ENCODE results near the gene MPRIP.
A peak's percentile ranks its signal among the peaks of the same experiment; 100 is the strongest.

The MPRIP gene

DNA sequence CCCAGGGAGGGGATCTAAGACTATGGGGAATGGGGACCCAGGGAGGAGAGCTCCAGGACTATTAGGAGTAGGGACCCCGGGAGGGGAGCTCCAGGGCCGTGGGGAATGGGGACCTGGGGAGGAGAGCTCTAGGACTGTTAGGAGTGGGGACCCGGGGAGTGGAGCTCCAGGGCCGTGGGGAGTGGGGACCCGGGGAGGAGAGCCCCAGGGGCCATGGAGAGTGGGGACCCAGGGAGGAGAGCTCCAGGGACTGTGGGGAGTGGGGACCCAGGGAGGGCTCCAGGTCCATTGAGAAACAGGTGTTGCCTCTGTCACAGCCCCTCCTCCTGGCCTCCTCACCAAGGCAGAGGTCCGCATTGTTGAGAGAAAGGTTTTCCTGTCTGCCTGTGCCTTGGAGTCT, 16.0 kb downstream of the MPRIP start:
- no peaks in the 10 kb centered on the region for H3K27me3 Mint-ChIP-seq
- H3K27ac Mint-ChIP-seq, result no peak overlapping the region
- peaks cover 18% of the 10 kb centered on the region for H3K4me1 Mint-ChIP-seq
- peaks cover 3% of the 10 kb centered on the region for H3K36me3 Mint-ChIP-seq
- CTCF ChIA-PET, result no interaction called here
- no peaks in the 10 kb centered on the region for H3K9me3 Mint-ChIP-seq
- no peak overlapping the region for H3K4me3 Mint-ChIP-seq
- DNase-seq, result peak; percentile 3

DNA sequence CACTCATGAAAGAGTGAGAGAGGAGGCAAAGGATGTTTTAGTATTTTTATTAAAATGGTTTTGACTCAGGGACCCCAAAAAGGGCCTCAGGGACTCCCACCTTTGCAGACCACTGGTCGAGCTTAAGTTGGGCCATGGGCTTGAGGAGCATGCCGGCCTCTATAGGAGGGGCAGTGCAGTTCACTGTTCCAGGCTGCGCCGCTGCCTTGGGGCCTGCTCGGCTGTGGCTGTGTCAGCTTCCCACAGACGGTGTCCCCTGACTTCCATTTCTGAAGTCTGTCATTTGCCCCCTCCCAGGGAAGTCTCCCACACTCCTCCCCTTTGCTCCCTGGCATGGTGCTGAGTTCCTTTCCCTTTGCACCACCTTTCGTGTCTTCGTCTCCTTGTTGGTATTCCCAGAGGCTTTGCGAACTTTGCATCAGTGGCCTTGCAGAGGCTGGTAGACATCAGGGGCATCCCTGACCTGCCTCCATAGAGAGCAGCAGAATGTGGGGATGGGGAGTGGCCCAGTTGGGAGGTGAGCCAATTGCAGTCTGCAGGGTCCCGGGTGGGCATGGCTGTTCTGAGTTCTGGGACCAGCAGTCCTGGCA, 17.1 kb downstream of the MPRIP start:
- DNase-seq, result no peak
- Mint-ChIP-seq H3K36me3 (peaks cover 2% of the 10 kb centered on the region), H3K9me3 (no peaks in the 10 kb centered on the region), H3K4me3 (no peak overlapping the region), H3K27ac (no peak overlapping the region), H3K27me3 (no peaks in the 10 kb centered on the region), H3K4me1 (peaks cover 19% of the 10 kb centered on the region)
- CTCF ChIA-PET, result no interaction called here

DNA sequence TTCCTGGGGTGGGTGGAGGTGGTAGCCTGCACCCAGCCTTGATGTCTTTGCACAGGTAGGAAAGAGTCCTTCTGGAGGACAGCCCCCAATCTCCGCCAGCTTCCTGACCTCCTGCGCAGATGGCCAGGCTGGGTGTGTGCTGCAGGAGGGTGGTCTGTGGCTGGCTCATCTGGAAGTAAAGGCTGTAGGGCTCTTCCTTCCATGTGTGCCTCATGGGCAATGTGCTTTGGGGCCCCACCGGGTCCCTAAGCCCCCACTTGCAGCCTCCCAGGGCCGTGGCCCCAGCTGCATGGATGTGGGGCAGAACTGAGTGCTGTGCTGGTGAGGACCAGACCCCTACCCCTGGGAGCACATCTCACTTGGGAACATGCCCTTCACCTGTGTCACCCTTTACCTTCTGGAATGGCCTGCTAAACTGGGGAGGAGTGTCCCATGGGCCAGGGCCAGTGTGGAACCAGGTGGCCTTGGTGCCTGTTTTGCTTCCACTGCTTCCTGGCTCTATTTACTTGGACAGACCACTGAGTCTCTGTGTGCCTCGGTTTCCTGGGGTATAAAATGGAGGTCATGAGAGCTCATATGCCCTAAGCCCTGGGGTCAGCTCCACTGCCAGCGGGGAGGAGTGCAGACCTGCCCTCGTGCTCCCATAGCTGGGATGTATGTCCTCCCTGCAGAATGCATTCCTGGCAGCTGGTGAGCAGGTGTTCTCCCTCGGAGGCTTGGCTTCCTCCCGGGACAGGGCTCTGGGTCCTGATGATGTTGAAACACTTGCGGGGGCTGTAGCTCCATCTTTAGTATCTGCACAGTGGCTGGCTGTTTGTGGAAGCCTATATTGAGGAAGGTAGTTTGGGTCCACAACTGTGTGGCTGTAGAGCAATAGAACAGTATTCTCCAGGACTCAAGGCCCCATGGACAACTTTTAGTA, 18.0 kb downstream of the MPRIP start:
- CTCF ChIA-PET, result no interaction called here
- no peak overlapping the region for H3K27ac Mint-ChIP-seq
- no peaks in the 10 kb centered on the region for H3K9me3 Mint-ChIP-seq
- peak; percentile 13 for DNase-seq
- no peaks in the 10 kb centered on the region for H3K27me3 Mint-ChIP-seq
- peaks cover 21% of the 10 kb centered on the region for H3K4me1 Mint-ChIP-seq
- H3K36me3 Mint-ChIP-seq, result peaks cover 4% of the 10 kb centered on the region
- no peak overlapping the region for H3K4me3 Mint-ChIP-seq

DNA sequence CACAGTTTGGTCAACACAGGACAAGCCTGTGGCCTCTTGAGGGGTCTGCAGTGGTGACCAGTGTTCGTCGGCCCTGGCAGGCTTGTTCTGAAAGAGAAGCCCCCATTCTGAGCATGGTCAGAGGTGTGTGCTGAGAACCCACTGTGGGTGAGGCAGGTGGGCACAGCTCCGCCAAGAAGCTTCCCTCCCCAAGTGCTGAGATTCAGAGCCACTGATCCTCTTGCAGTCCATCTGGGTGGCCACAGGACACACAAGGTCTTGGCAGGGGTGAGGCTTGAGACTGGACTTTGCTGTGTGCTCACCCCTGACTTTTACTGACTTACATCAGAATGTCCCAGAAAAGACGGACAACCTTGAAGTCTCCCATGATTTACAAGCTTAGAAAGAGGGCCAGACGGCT, 18.7 kb downstream of the MPRIP start:
- H3K27ac Mint-ChIP-seq, result no peak overlapping the region
- peaks cover 6% of the 10 kb centered on the region for H3K36me3 Mint-ChIP-seq
- peak; percentile 10 for DNase-seq
- no peaks in the 10 kb centered on the region for H3K27me3 Mint-ChIP-seq
- H3K4me3 Mint-ChIP-seq, result no peak overlapping the region
- no peaks in the 10 kb centered on the region for H3K9me3 Mint-ChIP-seq
- H3K4me1 Mint-ChIP-seq, result peaks cover 24% of the 10 kb centered on the region
- CTCF ChIA-PET, result no interaction called here

DNA sequence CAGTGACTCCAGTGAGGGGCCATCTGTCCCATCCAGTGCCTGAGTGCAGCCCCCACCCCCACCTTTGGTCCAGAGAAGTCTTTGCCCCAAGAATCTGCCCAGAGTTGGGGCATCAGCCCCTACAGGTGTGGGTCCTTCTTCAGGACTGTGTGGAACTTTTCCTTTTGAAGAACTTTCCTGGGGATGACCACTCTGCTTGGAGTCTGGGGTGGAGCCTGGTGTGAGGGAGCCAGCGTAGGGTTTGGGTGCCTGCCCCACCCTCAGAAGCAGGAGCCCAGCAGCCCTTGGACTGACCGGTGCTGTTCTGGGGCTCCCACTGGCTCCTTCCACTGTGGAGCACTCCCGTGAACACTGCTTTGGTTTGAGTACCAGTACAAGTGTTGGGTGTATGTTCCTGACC, 19.3 kb downstream of the MPRIP start:
- CTCF ChIA-PET, result no interaction called here
- Mint-ChIP-seq H3K27ac (no peak overlapping the region), H3K4me3 (no peak overlapping the region), H3K36me3 (peaks cover 7% of the 10 kb centered on the region), H3K4me1 (peaks cover 24% of the 10 kb centered on the region), H3K27me3 (no peaks in the 10 kb centered on the region), H3K9me3 (no peaks in the 10 kb centered on the region)
- peak; percentile 5 for DNase-seq

DNA sequence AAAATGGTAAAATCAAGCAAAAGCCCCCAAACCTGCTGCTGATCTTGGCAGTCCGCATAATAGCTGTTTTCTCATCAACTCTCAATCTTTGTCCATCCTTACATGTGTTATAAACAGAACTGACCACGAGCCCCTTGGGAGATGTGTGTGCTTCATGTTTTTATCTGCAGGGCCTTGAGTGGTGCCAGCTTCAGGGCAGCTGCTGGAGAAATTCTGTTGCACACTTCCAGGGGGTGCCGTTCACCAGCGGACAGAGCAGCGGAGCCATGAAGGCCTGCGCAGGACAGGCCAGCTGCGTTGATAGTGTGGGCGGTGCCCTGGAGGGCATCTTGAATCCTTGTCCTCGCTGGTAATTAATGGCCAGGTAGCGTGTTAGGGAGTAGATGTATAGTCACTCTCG, 20.1 kb downstream of the MPRIP start:
- no peak overlapping the region for H3K27ac Mint-ChIP-seq
- H3K36me3 Mint-ChIP-seq, result peaks cover 7% of the 10 kb centered on the region
- no peaks in the 10 kb centered on the region for H3K9me3 Mint-ChIP-seq
- no peaks in the 10 kb centered on the region for H3K27me3 Mint-ChIP-seq
- H3K4me3 Mint-ChIP-seq, result no peak overlapping the region
- DNase-seq, result peak; percentile 13
- H3K4me1 Mint-ChIP-seq, result peaks cover 26% of the 10 kb centered on the region
- CTCF ChIA-PET, result no interaction called here

DNA sequence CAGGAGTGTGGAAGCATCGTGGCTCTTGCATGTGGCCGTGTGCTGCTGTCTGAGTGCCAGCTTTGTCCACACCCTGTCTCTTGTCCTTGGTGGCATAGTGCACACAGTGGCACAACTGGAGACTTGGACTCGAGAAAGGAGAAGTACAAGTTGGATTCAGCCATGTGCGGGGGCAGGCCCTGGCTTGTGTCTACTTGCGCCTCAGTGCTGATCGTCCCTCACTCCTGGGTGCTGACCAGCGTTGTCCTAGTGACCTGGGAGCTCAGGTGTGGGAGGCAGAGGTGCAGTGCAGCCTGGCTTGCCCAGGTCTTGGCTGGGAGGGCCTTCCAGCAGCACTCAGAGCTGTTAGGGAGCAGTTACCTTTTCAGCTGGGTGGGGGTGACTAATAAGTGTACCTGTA, 20.6 kb downstream of the MPRIP start:
- Mint-ChIP-seq H3K4me1 (peaks cover 26% of the 10 kb centered on the region), H3K27ac (no peak overlapping the region), H3K4me3 (no peak overlapping the region), H3K36me3 (peaks cover 7% of the 10 kb centered on the region), H3K27me3 (no peaks in the 10 kb centered on the region), H3K9me3 (no peaks in the 10 kb centered on the region)
- CTCF ChIA-PET, result no interaction called here
- DNase-seq, result peak; percentile 9

DNA sequence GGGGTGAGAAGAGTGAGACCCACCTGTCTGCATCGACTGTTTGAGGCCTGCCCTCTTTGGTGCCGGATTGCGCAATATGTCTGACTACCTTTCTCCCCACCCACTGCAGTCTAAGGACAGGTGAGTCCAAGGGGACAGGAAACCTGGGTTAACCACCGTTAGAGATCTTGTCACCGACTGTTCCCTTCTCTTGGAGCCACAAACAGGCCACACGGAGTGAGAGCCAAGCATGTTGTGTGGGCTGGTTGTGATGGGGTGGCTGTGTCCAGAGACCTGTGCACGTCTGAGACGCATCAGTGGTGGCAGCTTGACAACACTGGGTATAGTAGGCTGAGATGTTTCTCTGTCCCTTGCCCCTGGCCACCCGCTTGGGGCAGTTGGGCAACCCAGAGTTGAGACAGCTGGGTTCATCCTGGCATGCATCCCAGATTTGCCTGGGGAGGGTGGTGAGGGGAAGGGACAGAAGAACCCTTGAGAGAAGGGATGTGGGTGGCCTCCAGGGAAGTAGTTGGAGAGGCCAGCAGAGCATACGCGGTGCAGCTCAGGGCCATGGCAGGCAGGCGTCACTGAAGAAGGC, 21.4 kb downstream of the MPRIP start:
- H3K9me3 Mint-ChIP-seq, result no peaks in the 10 kb centered on the region
- peak; percentile 18 for DNase-seq
- H3K4me1 Mint-ChIP-seq, result peaks cover 26% of the 10 kb centered on the region
- H3K27me3 Mint-ChIP-seq, result no peaks in the 10 kb centered on the region
- H3K36me3 Mint-ChIP-seq, result peaks cover 7% of the 10 kb centered on the region
- no peak overlapping the region for H3K4me3 Mint-ChIP-seq
- no peak overlapping the region for H3K27ac Mint-ChIP-seq
- CTCF ChIA-PET, result no interaction called here

DNA sequence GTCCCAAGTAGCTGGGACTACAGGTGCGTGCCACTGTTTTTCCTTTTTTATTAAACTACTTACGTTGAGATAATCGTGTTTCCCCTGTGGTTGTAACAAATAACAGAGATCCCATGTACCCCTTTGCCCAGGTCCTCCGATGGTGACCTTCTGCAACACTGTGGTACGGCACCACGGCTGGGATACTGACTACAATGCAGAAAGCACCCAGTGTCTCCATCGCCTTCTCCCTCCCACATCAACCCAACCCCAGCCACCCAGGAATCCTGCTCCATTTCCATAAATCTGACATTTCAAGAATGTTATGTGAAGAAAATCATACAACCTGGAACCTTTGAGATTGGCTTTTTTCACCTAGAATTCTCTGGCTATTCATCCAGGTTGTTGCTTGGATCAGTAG, 22.1 kb downstream of the MPRIP start:
- CTCF ChIA-PET, result no interaction called here
- H3K27me3 Mint-ChIP-seq, result no peaks in the 10 kb centered on the region
- DNase-seq, result no peak
- no peak overlapping the region for H3K4me3 Mint-ChIP-seq
- peaks cover 26% of the 10 kb centered on the region for H3K4me1 Mint-ChIP-seq
- H3K27ac Mint-ChIP-seq, result no peak overlapping the region
- no peaks in the 10 kb centered on the region for H3K9me3 Mint-ChIP-seq
- H3K36me3 Mint-ChIP-seq, result peaks cover 7% of the 10 kb centered on the region

DNA sequence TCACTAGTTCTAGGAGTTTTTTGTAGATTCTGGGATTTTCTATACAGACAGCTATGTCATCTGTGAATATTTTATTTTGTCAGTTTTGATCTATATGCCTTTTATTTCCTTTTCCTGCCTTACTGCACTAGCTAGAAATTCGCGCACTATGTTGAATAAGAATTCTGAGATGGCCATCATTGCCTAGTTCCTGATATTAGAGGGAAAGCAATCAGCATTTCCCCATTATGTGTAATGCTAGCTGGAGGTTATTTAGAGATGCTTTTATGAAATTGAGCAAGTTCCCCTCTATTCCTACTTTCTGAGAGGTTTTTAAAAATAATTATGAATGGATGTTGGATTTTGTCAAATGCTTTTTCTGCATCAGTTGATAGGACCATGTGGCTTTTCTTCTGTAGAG, 23.8 kb downstream of the MPRIP start:
- H3K27me3 Mint-ChIP-seq, result no peaks in the 10 kb centered on the region
- peaks cover 26% of the 10 kb centered on the region for H3K4me1 Mint-ChIP-seq
- DNase-seq, result no peak
- H3K9me3 Mint-ChIP-seq, result peaks cover 2% of the 10 kb centered on the region
- H3K36me3 Mint-ChIP-seq, result peaks cover 15% of the 10 kb centered on the region
- CTCF ChIA-PET, result no interaction called here
- no peak overlapping the region for H3K4me3 Mint-ChIP-seq
- no peak overlapping the region for H3K27ac Mint-ChIP-seq

DNA sequence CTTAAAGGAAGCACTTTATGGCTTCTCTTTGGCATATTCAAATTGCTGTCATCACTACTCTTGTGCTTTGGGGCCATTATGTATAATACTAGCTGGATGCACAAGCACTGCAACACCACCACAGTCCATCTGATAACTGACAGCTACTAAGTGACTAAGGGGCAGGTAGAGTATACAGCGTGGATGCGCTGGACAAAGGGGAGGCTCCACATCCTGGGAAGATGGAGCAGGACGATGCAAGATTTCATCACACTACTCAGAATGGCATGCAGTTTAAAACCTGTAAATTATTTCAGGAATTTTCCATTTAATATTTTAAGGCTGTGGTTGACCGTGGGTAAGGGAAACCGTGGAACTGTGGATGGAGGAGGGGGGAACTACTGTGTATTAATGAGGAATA, 25.0 kb downstream of the MPRIP start:
- CTCF ChIA-PET, result no interaction called here
- Mint-ChIP-seq H3K36me3 (peaks cover 24% of the 10 kb centered on the region), H3K4me3 (no peak overlapping the region), H3K9me3 (peaks cover 2% of the 10 kb centered on the region), H3K4me1 (peaks cover 26% of the 10 kb centered on the region), H3K27me3 (no peaks in the 10 kb centered on the region), H3K27ac (no peak overlapping the region)
- DNase-seq, result no peak

DNA sequence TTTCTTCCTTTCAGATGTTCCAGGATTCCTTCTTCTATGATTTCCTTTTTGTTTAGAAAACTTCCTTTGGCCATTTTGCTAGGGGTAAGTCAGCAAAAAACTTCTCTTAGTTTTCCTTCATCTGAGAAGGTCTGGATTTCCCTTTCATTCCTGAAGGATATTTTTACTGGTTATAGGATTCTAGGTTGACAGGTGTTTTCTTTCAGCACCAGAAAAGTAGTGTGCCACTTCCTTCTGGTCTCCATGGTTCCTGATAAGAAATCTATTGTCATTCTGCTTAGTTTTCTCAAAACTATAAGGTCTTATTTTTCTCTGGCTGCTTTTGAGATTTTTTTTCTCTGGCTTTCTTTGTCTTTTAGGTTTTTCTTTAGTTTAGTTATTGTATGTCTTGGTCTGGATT, 27.6 kb downstream of the MPRIP start:
- H3K4me3 Mint-ChIP-seq, result no peak overlapping the region
- DNase-seq, result no peak
- CTCF ChIA-PET, result no interaction called here

DNA sequence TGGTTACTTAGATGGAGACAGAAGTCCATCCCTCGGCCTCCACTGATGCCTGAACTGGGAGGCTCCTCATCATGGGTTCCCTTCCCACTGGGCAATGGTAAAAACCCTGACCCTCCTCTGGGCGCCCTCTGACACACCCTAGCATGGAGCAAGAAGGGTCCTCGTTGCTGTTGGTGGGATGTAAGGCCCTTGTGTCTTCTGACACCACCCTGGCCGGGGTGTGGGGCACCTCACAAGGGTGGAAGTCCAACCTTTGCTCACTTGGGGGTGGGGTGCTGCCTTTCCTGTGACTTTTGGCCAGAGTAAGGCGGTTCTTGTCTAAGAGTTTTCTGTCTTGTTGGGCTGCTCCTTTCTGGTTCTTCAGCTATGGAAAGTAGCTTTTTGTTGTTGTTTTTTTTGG, 28.7 kb downstream of the MPRIP start:
- DNase-seq, result peak; percentile 8
- Mint-ChIP-seq H3K27ac (peak overlapping the region; percentile 64), H3K4me3 (no peak overlapping the region), H3K36me3 (peaks cover 28% of the 10 kb centered on the region), H3K27me3 (no peaks in the 10 kb centered on the region), H3K4me1 (peaks cover 25% of the 10 kb centered on the region), H3K9me3 (peaks cover 2% of the 10 kb centered on the region)
- CTCF ChIA-PET, result no interaction called here

More for the DNA sequence above, 27.6 kb downstream of the MPRIP start:
- no peak overlapping the region for H3K27ac Mint-ChIP-seq
- H3K9me3 Mint-ChIP-seq, result peaks cover 2% of the 10 kb centered on the region
- peaks cover 27% of the 10 kb centered on the region for H3K36me3 Mint-ChIP-seq
- H3K4me1 Mint-ChIP-seq, result peaks cover 20% of the 10 kb centered on the region
- H3K27me3 Mint-ChIP-seq, result no peaks in the 10 kb centered on the region

DNA sequence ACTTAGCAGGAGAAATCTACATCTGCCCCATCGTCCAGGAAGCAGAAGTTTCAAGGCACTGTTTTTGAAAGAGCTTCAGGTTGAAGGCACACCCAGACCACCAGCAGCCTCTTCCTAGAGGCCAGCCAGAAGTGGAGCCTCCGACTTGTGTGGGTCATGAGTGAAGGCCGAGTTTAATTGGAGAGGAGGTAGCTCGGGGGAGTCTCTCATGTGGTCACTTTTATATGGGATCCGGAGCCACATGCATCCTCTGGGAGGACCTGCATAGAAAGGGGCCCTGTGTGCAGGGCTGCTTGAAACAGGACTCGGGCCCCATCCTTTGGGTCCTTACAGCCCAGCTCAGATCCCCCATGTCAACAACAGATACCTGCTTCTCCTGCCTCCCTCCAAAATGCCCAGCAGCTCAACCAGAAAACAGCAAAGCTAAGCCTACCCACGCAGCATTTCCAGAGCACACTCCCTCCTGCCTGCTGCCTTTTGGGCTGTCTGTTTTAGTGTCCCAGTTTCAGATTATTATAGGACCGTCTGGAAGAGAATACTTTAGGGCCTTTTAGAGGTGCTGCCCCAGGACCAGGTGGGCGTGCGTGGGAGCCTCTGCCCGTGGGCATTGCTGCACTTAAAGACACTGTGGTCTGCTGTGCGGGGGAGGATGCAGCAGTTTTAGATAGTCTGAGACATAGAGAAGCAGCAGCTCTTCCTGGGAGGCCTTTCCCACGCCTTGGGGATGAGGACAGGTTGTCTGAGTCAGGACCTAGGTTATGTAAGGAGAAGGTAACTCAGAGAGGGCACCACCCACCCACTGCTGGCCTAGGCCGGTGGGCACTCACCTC, 29.5 kb downstream of the MPRIP start:
- Mint-ChIP-seq H3K27me3 (no peaks in the 10 kb centered on the region), H3K36me3 (peaks cover 26% of the 10 kb centered on the region), H3K27ac (no peak overlapping the region), H3K4me1 (peaks cover 25% of the 10 kb centered on the region), H3K4me3 (no peak overlapping the region), H3K9me3 (peaks cover 2% of the 10 kb centered on the region)
- peak; percentile 11 for DNase-seq
- CTCF ChIA-PET, result no interaction called here
